Prostate gland (tissue), 2 donors: ENCODE measurements around the gene LPCAT4.

Experiments
- POLR2AphosphoS5 ChIP-seq: sonication (generic); formaldehyde crosslinking; IDR thresholded peaks from one replicate; pipeline ENCODE4 v1.6.1; 2017; ENCODE audit warnings: antibody characterized with exemption
- TF ChIP-seq, protein P1 (sequence below), 4 experiments: fragments of 200-600 bp in 2 of 4; fragments of 450-650 bp in 2 of 4; sonication (generic) in 2 of 4; IDR thresholded peaks; 1 replicate in 3 of 4; 2 replicates in 1 of 4; pipeline ENCODE4 v1.5.1; 2016 to 2019; ENCODE audit warnings: antibody characterized with exemption in 4 of 4, mild to moderate bottlenecking in 2 of 4, moderate library complexity in 2 of 4

DNA sequence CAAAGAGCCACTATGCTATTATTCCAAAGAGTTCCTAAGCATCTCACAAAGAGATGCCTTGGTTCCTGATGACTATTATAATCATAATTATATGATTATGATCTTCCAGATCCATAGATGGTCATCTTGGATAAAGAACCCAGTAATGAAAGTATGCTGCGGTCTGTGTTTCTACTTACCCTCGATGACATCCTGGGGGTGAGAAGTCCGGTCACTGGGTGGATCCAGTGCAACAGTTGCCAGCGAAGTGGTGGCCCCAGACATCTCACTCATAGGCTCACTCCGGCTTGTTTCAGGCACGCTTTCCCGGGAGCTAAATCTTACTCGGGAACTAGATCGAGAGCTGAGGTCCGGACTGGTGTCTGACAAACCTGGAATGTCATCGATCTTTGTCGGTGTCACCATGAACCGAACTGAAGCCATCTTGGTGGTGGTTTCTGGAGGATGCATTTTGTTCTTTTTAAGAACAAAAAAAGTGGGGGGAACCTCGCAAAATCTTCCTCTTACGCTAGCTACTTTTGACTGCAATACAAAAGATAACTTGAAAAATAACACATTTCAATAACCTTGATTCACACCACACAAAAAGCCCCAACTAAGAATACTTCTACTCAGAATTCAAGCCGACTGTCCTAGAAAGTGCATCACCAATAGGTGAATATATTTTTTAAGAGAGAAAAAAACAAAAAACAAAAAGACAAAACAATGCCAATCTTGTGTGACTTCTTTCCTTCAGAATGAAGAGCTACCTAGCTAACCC lies 30.6 kb downstream of the LPCAT4 start:
- TF ChIP-seq, protein P1, sequence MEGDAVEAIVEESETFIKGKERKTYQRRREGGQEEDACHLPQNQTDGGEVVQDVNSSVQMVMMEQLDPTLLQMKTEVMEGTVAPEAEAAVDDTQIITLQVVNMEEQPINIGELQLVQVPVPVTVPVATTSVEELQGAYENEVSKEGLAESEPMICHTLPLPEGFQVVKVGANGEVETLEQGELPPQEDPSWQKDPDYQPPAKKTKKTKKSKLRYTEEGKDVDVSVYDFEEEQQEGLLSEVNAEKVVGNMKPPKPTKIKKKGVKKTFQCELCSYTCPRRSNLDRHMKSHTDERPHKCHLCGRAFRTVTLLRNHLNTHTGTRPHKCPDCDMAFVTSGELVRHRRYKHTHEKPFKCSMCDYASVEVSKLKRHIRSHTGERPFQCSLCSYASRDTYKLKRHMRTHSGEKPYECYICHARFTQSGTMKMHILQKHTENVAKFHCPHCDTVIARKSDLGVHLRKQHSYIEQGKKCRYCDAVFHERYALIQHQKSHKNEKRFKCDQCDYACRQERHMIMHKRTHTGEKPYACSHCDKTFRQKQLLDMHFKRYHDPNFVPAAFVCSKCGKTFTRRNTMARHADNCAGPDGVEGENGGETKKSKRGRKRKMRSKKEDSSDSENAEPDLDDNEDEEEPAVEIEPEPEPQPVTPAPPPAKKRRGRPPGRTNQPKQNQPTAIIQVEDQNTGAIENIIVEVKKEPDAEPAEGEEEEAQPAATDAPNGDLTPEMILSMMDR (IDR thresholded peaks at IDR 0.05), result no peak
- no peak for TF ChIP-seq POLR2AphosphoS5
